Karpas-422 (cell line): ENCODE results near the gene SRGAP1. TPM values are rescaled to one million over a fixed set of nuclear protein-coding genes. Genes with fewer than 3 reads are reported as not detected.
"Not testable (repeated sequence)": the region's sequence is repeated elsewhere in the genome, so short reads cannot be mapped to it uniquely, and the experiment has no call there.

Source experiments
- DNase-seq: peaks from one replicate; pipeline ENCODE4 v3.0.0-alpha.2; 2015
- H2AFZ ChIP-seq: fragments of 200-600 bp; sonication (generic); 2 replicates; pipeline ENCODE4 v1.6.1; 2014; ENCODE audit warnings: antibody characterized with exemption, low read length, mixed read lengths
- H3K27ac ChIP-seq: fragments of 200-600 bp; sonication (generic); 2 replicates; pipeline ENCODE4 v1.5.1; 2014; ENCODE audit warnings: mild to moderate bottlenecking, low read length, moderate library complexity
- H3K27me3 ChIP-seq: fragments of 200-600 bp; sonication (generic); 2 replicates; pipeline ENCODE4 v1.6.1; 2014; ENCODE audit warnings: low read length, mixed read lengths
- H3K36me3 ChIP-seq: fragments of 200-600 bp; sonication (generic); 2 replicates; pipeline ENCODE4 v1.6.1; 2014; ENCODE audit warnings: low read length, mixed read lengths; ENCODE audit not compliant: insufficient read depth
- H3K4me1 ChIP-seq: fragments of 200-600 bp; sonication (generic); 2 replicates; pipeline ENCODE4 v1.6.1; 2014; ENCODE audit warnings: mild to moderate bottlenecking, low read length, mixed read lengths
- H3K4me2 ChIP-seq: fragments of 200-600 bp; sonication (generic); 2 replicates; pipeline ENCODE4 v1.6.1; 2014; ENCODE audit warnings: low read length, low read depth, mild to moderate bottlenecking; ENCODE audit not compliant: poor library complexity, severe bottlenecking
- H3K4me3 ChIP-seq: fragments of 200-600 bp; sonication (generic); 2 replicates; pipeline ENCODE4 v1.5.1; 2014; ENCODE audit warnings: mild to moderate bottlenecking, antibody characterized with exemption, low read length, mixed read lengths
- H3K79me2 ChIP-seq: fragments of 200-600 bp; sonication (generic); 2 replicates; pipeline ENCODE4 v1.6.1; 2014; ENCODE audit warnings: mild to moderate bottlenecking, low read length, mixed read lengths
- H3K9ac ChIP-seq: fragments of 200-600 bp; sonication (generic); 2 replicates; pipeline ENCODE4 v1.6.0; 2014; ENCODE audit warnings: low read length
- H3K9me2 ChIP-seq: fragments of 200-600 bp; sonication (generic), shearing (Covaris generic); replicated peaks from 2 replicates; pipeline ENCODE4 v1.6.0; 2014; ENCODE audit warnings: mild to moderate bottlenecking, low read length, moderate library complexity; ENCODE audit not compliant: insufficient read depth
- H3K9me3 ChIP-seq: fragments of 300-700, 200-600 bp; sonication (generic); 2 replicates; pipeline ENCODE4 v1.6.1; 2014; ENCODE audit warnings: low read length, mixed read lengths
- H4K20me1 ChIP-seq: fragments of 200-600 bp; sonication (generic); 2 replicates; pipeline ENCODE4 v1.6.1; 2014; ENCODE audit warnings: mild to moderate bottlenecking, antibody characterized with exemption, low read length, low read depth; ENCODE audit not compliant: insufficient read depth
- total RNA-seq: library from RNA; depleted of rRNA; stranded (reverse); fragments of >200 nt; shearing (Covaris generic); gene quantifications from 2 replicates; pipeline ENCODE4 v1.2.3, GENCODE V29; 2014; ENCODE audit warnings: low replicate concordance

The SRGAP1 gene
- total RNA-seq, 1 experiment from 2014 or later, result not detected

DNA sequence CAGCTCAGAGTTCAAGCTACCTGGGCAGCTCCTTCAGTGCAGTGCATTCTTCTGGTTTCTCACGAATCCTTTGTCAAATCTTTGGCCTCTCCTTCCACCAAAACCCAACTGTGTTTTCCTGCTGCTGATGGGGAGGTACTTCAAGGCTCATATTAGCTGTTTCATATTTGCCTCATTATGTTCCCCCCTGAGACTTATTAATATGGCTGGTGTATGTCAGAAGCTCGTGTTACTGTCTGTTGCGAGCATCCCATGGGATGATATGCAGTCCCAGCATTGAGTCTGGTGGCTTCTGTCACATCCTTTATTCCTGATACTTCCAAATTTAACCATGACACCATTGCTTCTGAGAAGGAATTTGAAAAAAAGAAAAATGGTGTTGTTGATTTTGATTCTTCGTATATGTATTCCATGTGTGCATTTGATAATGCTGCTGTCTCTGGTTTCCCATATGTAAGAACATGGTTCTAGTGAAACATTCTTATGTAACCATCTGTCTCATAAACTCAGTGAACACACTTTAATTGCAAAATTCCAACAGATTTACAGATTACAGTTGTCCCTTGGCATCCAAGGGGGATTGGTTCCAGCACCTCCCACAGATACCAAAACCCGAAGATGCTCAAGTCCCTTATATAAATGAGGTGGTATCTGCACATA is 228.5 kb downstream of the SRGAP1 start:
- H3K4me2 ChIP-seq, result no peak overlapping the region
- no peaks in the 10 kb centered on the region for H3K27me3 ChIP-seq
- no peaks in the 10 kb centered on the region for H3K36me3 ChIP-seq
- no peaks in the 10 kb centered on the region for H3K4me1 ChIP-seq
- H4K20me1 ChIP-seq, result no peaks in the 10 kb centered on the region
- no peak for DNase-seq
- H3K9me3 ChIP-seq, result no peaks in the 10 kb centered on the region
- no peak overlapping the region for H3K4me3 ChIP-seq
- no peaks in the 10 kb centered on the region for H3K9me2 ChIP-seq
- no peak overlapping the region for H2AFZ ChIP-seq
- H3K9ac ChIP-seq, result no peak overlapping the region
- H3K79me2 ChIP-seq, result no peaks in the 10 kb centered on the region
- H3K27ac ChIP-seq, result no peak overlapping the region

DNA sequence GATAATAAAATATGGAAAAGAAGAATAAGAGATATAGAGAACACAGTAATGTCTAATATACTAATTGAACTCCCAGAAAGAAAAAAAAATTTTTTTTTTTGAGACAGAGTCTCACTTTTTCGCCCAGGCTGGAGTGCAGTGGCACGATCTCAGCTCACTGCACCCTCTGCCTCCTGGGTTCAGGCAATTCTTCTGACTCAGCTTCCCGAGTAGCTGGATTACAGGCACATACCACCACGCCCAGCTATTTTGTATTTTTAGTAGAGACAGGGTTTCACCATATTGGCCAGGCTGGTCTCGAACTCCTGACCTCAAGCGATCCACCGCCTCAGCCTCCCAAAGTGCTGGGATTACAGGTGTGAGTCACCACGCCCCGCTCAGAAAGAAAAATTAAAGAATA is 232.1 kb downstream of the SRGAP1 start:
- not testable (repeated sequence) for H3K9me3 ChIP-seq, H3K79me2 ChIP-seq, H4K20me1 ChIP-seq, H3K4me2 ChIP-seq, H3K27me3 ChIP-seq, H3K9me2 ChIP-seq, H3K4me1 ChIP-seq, H3K4me3 ChIP-seq, H3K27ac ChIP-seq, H3K36me3 ChIP-seq, H3K9ac ChIP-seq, H2AFZ ChIP-seq, DNase-seq

DNA sequence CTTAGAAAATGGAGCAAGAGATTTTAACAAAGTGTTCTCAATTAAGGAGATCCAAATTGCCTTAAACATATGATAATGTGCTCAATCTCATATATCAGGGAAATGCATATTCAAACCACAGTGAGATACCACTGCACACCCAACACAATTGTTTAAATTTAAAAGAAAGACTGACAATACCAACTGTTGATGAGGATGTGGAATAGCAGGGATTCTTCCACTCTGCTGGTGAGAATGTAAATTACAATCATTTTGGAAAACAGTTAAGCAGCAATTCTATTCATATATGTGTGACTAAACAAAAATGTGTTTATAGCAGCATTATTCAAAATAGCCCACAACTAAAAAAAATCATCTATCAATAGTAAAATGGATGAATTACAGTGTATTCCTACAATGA is 233.4 kb downstream of the SRGAP1 start:
- no peak overlapping the region for H3K4me3 ChIP-seq
- no peak overlapping the region for H2AFZ ChIP-seq
- H4K20me1 ChIP-seq, result no peaks in the 10 kb centered on the region
- no peaks in the 10 kb centered on the region for H3K36me3 ChIP-seq
- no peaks in the 10 kb centered on the region for H3K4me1 ChIP-seq
- H3K9me3 ChIP-seq, result no peaks in the 10 kb centered on the region
- H3K79me2 ChIP-seq, result no peaks in the 10 kb centered on the region
- H3K9ac ChIP-seq, result no peak overlapping the region
- no peak for DNase-seq
- no peaks in the 10 kb centered on the region for H3K27me3 ChIP-seq
- no peak overlapping the region for H3K4me2 ChIP-seq
- H3K9me2 ChIP-seq, result no peaks in the 10 kb centered on the region
- no peak overlapping the region for H3K27ac ChIP-seq

DNA sequence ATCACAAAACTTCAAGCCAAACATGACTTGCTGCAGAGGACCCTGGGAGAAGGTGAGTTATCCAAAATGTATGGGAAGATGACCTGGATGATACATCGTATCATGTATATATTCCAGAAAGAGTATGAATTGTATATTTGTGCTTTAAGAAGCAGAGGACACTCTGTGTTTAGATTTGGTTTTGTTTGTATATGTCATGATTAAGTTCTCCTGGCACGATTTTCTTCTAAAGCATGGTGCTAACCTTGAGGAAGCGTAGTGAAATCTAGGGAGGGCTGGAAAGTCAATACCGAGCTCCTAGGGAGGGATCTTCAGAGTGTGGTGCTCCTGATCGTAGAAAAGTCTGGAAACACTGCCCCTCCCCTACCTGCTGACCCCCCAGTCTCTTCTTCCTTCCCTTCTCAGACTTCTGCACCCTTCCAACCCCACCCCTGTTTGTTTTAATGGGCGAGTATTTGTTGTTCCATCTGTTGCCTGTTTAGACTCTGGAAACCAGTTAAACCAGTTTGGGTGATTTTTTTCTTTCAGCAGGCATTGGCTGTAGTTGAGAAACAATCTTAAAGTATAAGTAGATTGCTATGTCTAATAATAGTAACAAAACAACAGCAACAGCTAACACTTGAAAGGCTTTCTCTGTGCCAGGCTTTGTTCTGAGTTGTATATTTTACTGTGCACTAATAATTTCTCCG is 236.0 kb downstream of the SRGAP1 start:
- no peaks in the 10 kb centered on the region for H3K79me2 ChIP-seq
- DNase-seq, result no peak
- H4K20me1 ChIP-seq, result no peaks in the 10 kb centered on the region
- H3K4me2 ChIP-seq, result no peak overlapping the region
- H3K9me3 ChIP-seq, result no peaks in the 10 kb centered on the region
- no peak overlapping the region for H2AFZ ChIP-seq
- H3K9ac ChIP-seq, result no peak overlapping the region
- H3K9me2 ChIP-seq, result no peaks in the 10 kb centered on the region
- H3K4me3 ChIP-seq, result no peak overlapping the region
- H3K27ac ChIP-seq, result no peak overlapping the region
- no peaks in the 10 kb centered on the region for H3K27me3 ChIP-seq
- no peaks in the 10 kb centered on the region for H3K4me1 ChIP-seq
- H3K36me3 ChIP-seq, result no peaks in the 10 kb centered on the region

DNA sequence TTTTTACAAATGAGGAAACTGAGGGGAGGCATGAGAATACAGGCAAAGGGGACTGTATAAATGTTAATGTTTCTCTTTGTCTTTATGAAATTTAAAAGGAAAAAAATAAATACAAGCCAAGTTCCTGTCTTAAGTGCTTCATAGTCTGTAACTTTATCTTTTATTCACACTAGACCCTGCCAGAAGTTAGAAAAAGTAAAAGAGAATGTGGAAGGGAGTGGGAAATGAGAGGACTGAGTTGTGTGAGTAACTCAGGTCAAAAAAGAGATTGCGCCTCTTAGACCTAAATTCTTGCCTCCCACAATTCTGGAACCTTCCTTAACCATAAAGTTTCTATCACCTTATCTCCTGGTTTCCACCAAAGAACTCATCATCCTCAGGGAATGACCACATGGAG is 236.5 kb downstream of the SRGAP1 start:
- Histone ChIP-seq H2AFZ (no peak overlapping the region), H4K20me1 (no peaks in the 10 kb centered on the region), H3K9me3 (no peaks in the 10 kb centered on the region), H3K9me2 (no peaks in the 10 kb centered on the region), H3K9ac (no peak overlapping the region), H3K4me1 (no peaks in the 10 kb centered on the region), H3K79me2 (no peaks in the 10 kb centered on the region), H3K27me3 (no peaks in the 10 kb centered on the region), H3K36me3 (no peaks in the 10 kb centered on the region), H3K27ac (no peak overlapping the region), H3K4me2 (no peak overlapping the region), H3K4me3 (no peak overlapping the region)
- DNase-seq, result no peak

DNA sequence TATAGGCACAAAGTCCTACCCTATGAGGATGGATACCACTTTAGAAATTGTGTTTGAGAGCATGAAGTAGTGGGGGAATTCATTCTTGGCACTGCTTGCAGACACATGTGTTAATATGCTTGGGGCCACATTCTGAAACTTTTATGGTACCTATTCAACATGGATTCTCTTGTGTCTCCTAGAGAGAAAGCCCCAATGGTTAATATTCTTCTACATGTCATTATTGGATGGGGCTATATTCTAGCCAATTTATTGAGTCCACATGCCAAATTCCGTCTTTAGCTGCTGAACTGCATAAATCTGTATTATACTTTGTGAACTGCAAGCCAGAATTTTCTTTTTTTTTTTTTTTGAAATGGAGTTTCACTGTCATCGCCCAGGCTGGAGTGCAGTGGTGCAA is 237.6 kb downstream of the SRGAP1 start:
- H3K9me2 ChIP-seq, result no peaks in the 10 kb centered on the region
- H3K27me3 ChIP-seq, result no peaks in the 10 kb centered on the region
- no peak overlapping the region for H3K9ac ChIP-seq
- no peak overlapping the region for H3K4me3 ChIP-seq
- H3K4me1 ChIP-seq, result no peaks in the 10 kb centered on the region
- no peak for DNase-seq
- no peaks in the 10 kb centered on the region for H4K20me1 ChIP-seq
- H3K4me2 ChIP-seq, result no peak overlapping the region
- no peaks in the 10 kb centered on the region for H3K36me3 ChIP-seq
- H3K9me3 ChIP-seq, result no peaks in the 10 kb centered on the region
- H2AFZ ChIP-seq, result no peak overlapping the region
- no peak overlapping the region for H3K27ac ChIP-seq
- no peaks in the 10 kb centered on the region for H3K79me2 ChIP-seq

DNA sequence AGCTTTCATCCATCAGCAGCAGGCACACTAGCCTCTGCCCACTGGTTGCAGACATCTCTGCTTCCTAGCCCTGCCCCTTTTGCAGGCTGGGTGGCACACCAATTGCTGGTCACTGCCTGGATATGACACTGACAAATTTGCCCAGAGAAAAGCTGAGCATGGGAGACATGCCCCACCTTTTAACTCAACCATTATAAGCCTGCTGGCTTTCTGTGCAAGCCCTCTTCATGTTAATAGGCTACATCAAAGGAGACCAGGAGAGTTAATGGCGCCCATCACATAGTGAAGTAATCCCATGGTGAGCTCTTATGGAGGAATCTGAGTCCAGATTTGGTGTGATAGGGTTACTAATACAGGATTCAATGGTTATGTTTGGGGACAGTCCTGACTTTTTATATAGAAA is 238.4 kb downstream of the SRGAP1 start:
- Histone ChIP-seq H3K4me1 (no peaks in the 10 kb centered on the region), H4K20me1 (no peaks in the 10 kb centered on the region), H3K9ac (no peak overlapping the region), H3K4me3 (no peak overlapping the region), H3K9me2 (no peaks in the 10 kb centered on the region), H3K36me3 (no peaks in the 10 kb centered on the region), H3K27ac (no peak overlapping the region), H3K79me2 (no peaks in the 10 kb centered on the region), H3K4me2 (no peak overlapping the region), H3K27me3 (no peaks in the 10 kb centered on the region), H2AFZ (no peak overlapping the region), H3K9me3 (no peaks in the 10 kb centered on the region)
- DNase-seq, result no peak

DNA sequence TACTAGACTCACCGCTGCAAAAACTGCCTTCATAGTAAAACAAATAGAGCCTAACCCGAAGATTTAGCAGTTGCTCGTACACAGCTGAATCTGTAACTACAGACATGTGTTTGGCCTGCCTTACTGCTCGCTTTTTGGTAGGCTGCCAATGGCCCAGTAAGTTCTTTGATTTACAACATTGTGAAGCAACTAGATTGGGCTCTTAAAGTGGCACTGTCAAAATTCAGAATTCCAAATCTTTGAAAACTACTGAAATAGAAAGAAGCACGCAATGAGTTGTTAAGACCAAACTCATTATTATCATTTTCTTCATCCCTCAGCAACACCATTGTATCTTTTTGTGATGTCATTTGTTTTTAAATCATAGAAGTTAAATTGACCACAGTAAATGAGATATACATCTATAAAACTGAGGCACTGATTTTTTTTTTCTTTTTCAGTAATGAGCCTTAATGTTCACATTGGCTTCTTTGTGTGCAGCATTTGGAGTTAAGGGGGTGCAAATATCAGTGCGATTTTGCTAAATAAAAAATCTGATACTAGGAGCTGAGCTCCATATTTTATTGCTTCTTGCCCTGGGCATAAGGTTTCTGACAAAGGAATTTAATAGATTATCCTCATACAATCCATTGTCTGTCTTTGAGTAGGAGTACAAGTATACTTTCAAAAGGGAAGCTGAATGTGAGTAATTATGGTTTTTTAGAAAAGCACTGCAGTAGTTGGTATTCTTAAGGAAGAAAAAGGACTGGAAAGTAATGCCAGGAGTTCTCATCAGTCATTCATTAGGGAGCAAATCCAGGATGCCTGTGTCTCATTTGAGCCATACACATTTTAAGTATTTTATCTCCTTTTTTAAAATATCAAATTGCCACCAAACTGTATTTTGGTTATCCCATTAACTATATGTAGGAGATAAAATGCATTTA is 239.0 kb downstream of the SRGAP1 start:
- Histone ChIP-seq H3K4me3 (no peak overlapping the region), H3K27me3 (no peaks in the 10 kb centered on the region), H3K4me1 (no peaks in the 10 kb centered on the region), H2AFZ (no peak overlapping the region), H3K79me2 (no peaks in the 10 kb centered on the region), H3K9me3 (no peaks in the 10 kb centered on the region), H3K36me3 (no peaks in the 10 kb centered on the region), H3K27ac (no peak overlapping the region), H3K9ac (no peak overlapping the region), H4K20me1 (no peaks in the 10 kb centered on the region), H3K4me2 (no peak overlapping the region), H3K9me2 (no peaks in the 10 kb centered on the region)
- no peak for DNase-seq
